Measurements from ENCODE around the gene FHDC1.

The FHDC1 gene

GRCh38 chr4:152939621-152940020 lies 3.5 kb downstream of the FHDC1 start:
- H3K36me3 ChIP-seq (replicated peaks): no peaks in the 10 kb centered on the region
- H3K27me3 ChIP-seq (ENCODE audit: low read depth): peaks cover 38% of the 10 kb centered on the region
- no peaks in the 10 kb centered on the region for H3K4me1 ChIP-seq
- no peak overlapping the region for H3K4me3 ChIP-seq
- no peaks in the 10 kb centered on the region for H3K9me3 ChIP-seq
- no peak for DNase-seq (ENCODE audit: low spot score in 2 of 2)
- in situ Hi-C loops (cut with MboI; ENCODE audit: low sequenced_read_pairs): no loop called here

- in situ Hi-C loops (cut with MboI; ENCODE audit: low sequenced_read_pairs): no loop called here
- no peak for DNase-seq (ENCODE audit: low spot score in 2 of 2)
- Histone ChIP-seq H3K27me3 (ENCODE audit: low read depth) (peaks cover 38% of the 10 kb centered on the region), H3K9me3 (no peaks in the 10 kb centered on the region), H3K36me3 (replicated peaks) (no peaks in the 10 kb centered on the region), H3K4me1 (no peaks in the 10 kb centered on the region), H3K4me3 (no peak overlapping the region)
Measured at GRCh38 chr4:152940461-152940860, 4.3 kb downstream of the FHDC1 start.

- Histone ChIP-seq H3K9me3 (no peaks in the 10 kb centered on the region), H3K27me3 (ENCODE audit: low read depth) (peaks cover 38% of the 10 kb centered on the region), H3K4me3 (no peak overlapping the region), H3K4me1 (no peaks in the 10 kb centered on the region), H3K36me3 (replicated peaks) (no peaks in the 10 kb centered on the region)
- in situ Hi-C loops (cut with MboI; ENCODE audit: low sequenced_read_pairs): no loop called here
- DNase-seq (ENCODE audit: low spot score in 2 of 2): no peak
Measured at GRCh38 chr4:152941411-152941810, 5.3 kb downstream of the FHDC1 start.

GRCh38 chr4:152942346-152942745 lies 6.2 kb downstream of the FHDC1 start:
- no peak overlapping the region for H3K4me3 ChIP-seq
- H3K36me3 ChIP-seq (replicated peaks): no peaks in the 10 kb centered on the region
- no peaks in the 10 kb centered on the region for H3K9me3 ChIP-seq
- DNase-seq (ENCODE audit: low spot score in 2 of 2): no peak
- peaks cover 29% of the 10 kb centered on the region for H3K27me3 ChIP-seq (ENCODE audit: low read depth)
- no peaks in the 10 kb centered on the region for H3K4me1 ChIP-seq
- in situ Hi-C loops (cut with MboI; ENCODE audit: low sequenced_read_pairs): no loop called here

- Histone ChIP-seq H3K36me3 (replicated peaks) (no peaks in the 10 kb centered on the region), H3K27me3 (ENCODE audit: low read depth) (peaks cover 17% of the 10 kb centered on the region), H3K4me1 (no peaks in the 10 kb centered on the region), H3K4me3 (no peak overlapping the region), H3K9me3 (no peaks in the 10 kb centered on the region)
- in situ Hi-C loops (cut with MboI; ENCODE audit: low sequenced_read_pairs): no loop called here
- DNase-seq (ENCODE audit: low spot score in 2 of 2): no peak
Measured at GRCh38 chr4:152943672-152944071, 7.5 kb downstream of the FHDC1 start.

GRCh38 chr4:152944666-152945320 lies 8.7 kb downstream of the FHDC1 start:
- in situ Hi-C loops (cut with MboI; ENCODE audit: low sequenced_read_pairs): no loop called here
- Histone ChIP-seq H3K27me3 (ENCODE audit: low read depth) (peaks cover 12% of the 10 kb centered on the region), H3K9me3 (no peaks in the 10 kb centered on the region), H3K4me1 (no peaks in the 10 kb centered on the region), H3K4me3 (no peak overlapping the region), H3K36me3 (replicated peaks) (no peaks in the 10 kb centered on the region)
- no peak for DNase-seq (ENCODE audit: low spot score in 2 of 2)

- Histone ChIP-seq H3K4me3 (no peak overlapping the region), H3K9me3 (no peaks in the 10 kb centered on the region), H3K4me1 (no peaks in the 10 kb centered on the region), H3K36me3 (replicated peaks) (no peaks in the 10 kb centered on the region), H3K27me3 (ENCODE audit: low read depth) (peaks cover 5% of the 10 kb centered on the region; the same call in 1 of the 2 replicates)
- DNase-seq (ENCODE audit: low spot score in 2 of 2): no peak
- in situ Hi-C loops (cut with MboI; ENCODE audit: low sequenced_read_pairs): no loop called here
Measured at GRCh38 chr4:152945639-152946038, 9.5 kb downstream of the FHDC1 start.

- Histone ChIP-seq H3K36me3 (replicated peaks) (no peaks in the 10 kb centered on the region), H3K9me3 (no peaks in the 10 kb centered on the region), H3K27me3 (ENCODE audit: low read depth) (peaks cover 2% of the 10 kb centered on the region; the same call in 1 of the 2 replicates), H3K4me1 (no peaks in the 10 kb centered on the region), H3K4me3 (no peak overlapping the region)
- DNase-seq (ENCODE audit: low spot score in 2 of 2): no peak
- in situ Hi-C loops (cut with MboI; ENCODE audit: low sequenced_read_pairs): no loop called here
Measured at GRCh38 chr4:152946446-152946845, 10.3 kb downstream of the FHDC1 start.

GRCh38 chr4:152947311-152947710 lies 11.2 kb downstream of the FHDC1 start:
- Histone ChIP-seq H3K9me3 (no peaks in the 10 kb centered on the region), H3K27me3 (ENCODE audit: low read depth) (no peaks in the 10 kb centered on the region), H3K4me3 (no peak overlapping the region), H3K4me1 (no peaks in the 10 kb centered on the region), H3K36me3 (replicated peaks) (no peaks in the 10 kb centered on the region)
- in situ Hi-C loops (cut with MboI; ENCODE audit: low sequenced_read_pairs): no loop called here
- no peak for DNase-seq (ENCODE audit: low spot score in 2 of 2)

GRCh38 chr4:152949930-152950329 lies 13.8 kb downstream of the FHDC1 start:
- no peaks in the 10 kb centered on the region for H3K36me3 ChIP-seq (replicated peaks)

GRCh38 chr4:152950402-152951274 lies 14.5 kb downstream of the FHDC1 start:
- H3K27me3 ChIP-seq (ENCODE audit: low read depth): no peaks in the 10 kb centered on the region
- H3K4me1 ChIP-seq: no peaks in the 10 kb centered on the region
- H3K4me3 ChIP-seq: no peak overlapping the region
- in situ Hi-C loops (cut with MboI; ENCODE audit: low sequenced_read_pairs): no loop called here
- no peaks in the 10 kb centered on the region for H3K36me3 ChIP-seq (replicated peaks)
- no peaks in the 10 kb centered on the region for H3K9me3 ChIP-seq
- DNase-seq (ENCODE audit: low spot score in 2 of 2): no peak

More at GRCh38 chr4:152949930-152950329, 13.8 kb downstream of the FHDC1 start:
- H3K9me3 ChIP-seq: no peaks in the 10 kb centered on the region
- in situ Hi-C loops (cut with MboI; ENCODE audit: low sequenced_read_pairs): no loop called here
- no peaks in the 10 kb centered on the region for H3K4me1 ChIP-seq
- DNase-seq (ENCODE audit: low spot score in 2 of 2): no peak
- no peak overlapping the region for H3K4me3 ChIP-seq
- no peaks in the 10 kb centered on the region for H3K27me3 ChIP-seq (ENCODE audit: low read depth)

- H3K4me1 ChIP-seq: no peaks in the 10 kb centered on the region
- no peaks in the 10 kb centered on the region for H3K36me3 ChIP-seq (replicated peaks)
- in situ Hi-C loops (cut with MboI; ENCODE audit: low sequenced_read_pairs): no loop called here
- no peak overlapping the region for H3K4me3 ChIP-seq
- DNase-seq (ENCODE audit: low spot score in 2 of 2): no peak
- no peaks in the 10 kb centered on the region for H3K9me3 ChIP-seq
- no peaks in the 10 kb centered on the region for H3K27me3 ChIP-seq (ENCODE audit: low read depth)
Measured at GRCh38 chr4:152951348-152951747, 15.2 kb downstream of the FHDC1 start.

- no peak for DNase-seq (ENCODE audit: low spot score in 2 of 2)
- H3K9me3 ChIP-seq: no peaks in the 10 kb centered on the region
- peaks cover 6% of the 10 kb centered on the region; the same call in 1 of the 2 replicates for H3K4me1 ChIP-seq
- no peaks in the 10 kb centered on the region for H3K27me3 ChIP-seq (ENCODE audit: low read depth)
- H3K36me3 ChIP-seq (replicated peaks): no peaks in the 10 kb centered on the region
- no peak overlapping the region for H3K4me3 ChIP-seq
- in situ Hi-C loops (cut with MboI; ENCODE audit: low sequenced_read_pairs): no loop called here
Measured at GRCh38 chr4:152953514-152953913, 17.4 kb downstream of the FHDC1 start.

GRCh38 chr4:152954741-152955140 lies 18.6 kb downstream of the FHDC1 start:
- no peaks in the 10 kb centered on the region for H3K36me3 ChIP-seq (replicated peaks)

More at GRCh38 chr4:152954741-152955140, 18.6 kb downstream of the FHDC1 start:
- Histone ChIP-seq H3K4me1 (peaks cover 6% of the 10 kb centered on the region; the same call in 1 of the 2 replicates), H3K4me3 (no peak overlapping the region), H3K27me3 (ENCODE audit: low read depth) (no peaks in the 10 kb centered on the region), H3K9me3 (no peaks in the 10 kb centered on the region)
- DNase-seq (ENCODE audit: low spot score in 2 of 2): no peak
- in situ Hi-C loops (cut with MboI; ENCODE audit: low sequenced_read_pairs): no loop called here
